NCI-H460 (cell line): ENCODE results near the gene NAT14. TPM values are rescaled to one million over a fixed set of nuclear protein-coding genes. Genes with fewer than 3 reads are reported as not detected.
"Not testable (repeated sequence)": the region's sequence is repeated elsewhere in the genome, so short reads cannot be mapped to it uniquely, and the experiment has no call there.

Source experiments
- DNase-seq: peaks from one replicate; pipeline ENCODE4 v3.0.0-alpha.2; 2016; ENCODE audit warnings: low read depth; ENCODE audit errors: extremely low read depth
- total RNA-seq: library from RNA; depleted of rRNA; stranded (reverse); fragments of >200 nt; shearing (Covaris generic); gene quantifications from 2 replicates; pipeline ENCODE4 v1.2.3, GENCODE V29; 2014; rRNA removed

Gene NAT14
- total RNA-seq, 1 experiment from 2014 or later = 3.9 TPM

DNA sequence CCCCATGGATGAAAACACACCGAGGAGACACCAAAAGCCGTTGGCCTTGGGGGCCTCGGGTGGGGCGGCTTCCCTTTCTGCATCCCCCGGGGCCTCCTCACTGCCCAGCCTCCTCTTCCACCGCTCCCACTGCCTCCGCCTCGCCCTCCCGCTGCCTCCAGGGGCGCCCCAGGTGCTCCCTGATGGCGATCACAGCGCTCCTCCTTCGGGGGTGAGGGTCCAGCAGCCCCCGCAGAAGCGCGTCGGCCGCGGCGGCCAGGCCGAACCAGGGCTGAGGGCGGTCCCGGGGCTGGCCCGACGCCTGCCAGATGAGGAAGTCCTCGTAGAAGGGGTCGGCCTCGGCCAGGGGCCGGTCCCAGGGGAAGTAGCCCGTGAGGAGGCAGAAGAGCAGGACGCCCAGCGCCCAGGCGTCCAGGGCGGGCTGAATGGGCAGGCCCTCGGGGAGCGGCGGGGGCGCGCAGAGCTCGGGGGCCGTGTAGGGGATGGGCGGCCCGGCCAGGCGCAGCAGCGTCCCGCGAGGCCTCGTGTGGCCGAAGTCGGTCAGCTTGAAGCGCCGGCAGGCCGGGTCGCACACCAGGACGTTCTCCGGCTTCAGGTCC, 44.7 kb downstream of the NAT14 start:
- no peak for DNase-seq

DNA sequence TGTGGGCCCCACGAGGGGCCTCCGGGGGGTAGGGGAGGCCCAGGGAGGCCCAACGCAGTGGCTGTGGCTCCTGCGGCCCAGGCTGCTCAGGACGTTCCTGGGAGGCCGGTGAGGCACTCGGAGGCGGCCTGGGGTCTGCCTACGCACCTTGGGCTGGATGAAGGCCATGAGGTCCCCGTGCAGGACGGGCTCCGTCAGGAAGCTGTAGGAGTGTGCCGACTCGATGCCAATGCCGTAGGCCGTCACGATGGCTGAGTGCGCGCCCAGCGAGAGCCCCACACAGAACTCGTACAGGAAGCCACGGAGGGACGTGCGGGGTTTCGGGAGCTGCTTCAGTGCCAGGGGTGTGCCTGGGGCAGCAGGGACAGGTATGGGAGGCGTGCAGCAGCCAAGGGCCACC, 46.0 kb downstream of the NAT14 start:
- DNase-seq = no peak

DNA sequence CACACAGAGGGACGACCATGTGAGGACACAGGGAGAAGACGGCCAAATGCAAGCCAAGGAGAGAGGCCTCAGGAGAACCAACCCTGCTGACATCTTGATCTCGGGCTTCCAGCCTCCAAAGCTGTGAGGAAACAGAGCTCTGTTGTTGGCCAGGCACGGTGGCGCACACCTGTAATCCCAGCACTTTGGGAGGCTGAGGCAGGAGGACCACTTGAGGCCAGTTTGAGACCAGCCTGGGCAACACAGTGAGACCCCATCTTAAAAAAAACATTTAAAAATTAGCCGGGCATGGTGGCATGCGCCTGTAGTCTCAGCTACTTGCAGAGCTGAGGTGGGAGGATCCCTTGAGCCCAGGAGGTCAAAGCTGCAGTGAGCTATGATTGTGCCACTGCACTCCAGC, 49.3 kb downstream of the NAT14 start:
- DNase-seq = not testable (repeated sequence)

DNA sequence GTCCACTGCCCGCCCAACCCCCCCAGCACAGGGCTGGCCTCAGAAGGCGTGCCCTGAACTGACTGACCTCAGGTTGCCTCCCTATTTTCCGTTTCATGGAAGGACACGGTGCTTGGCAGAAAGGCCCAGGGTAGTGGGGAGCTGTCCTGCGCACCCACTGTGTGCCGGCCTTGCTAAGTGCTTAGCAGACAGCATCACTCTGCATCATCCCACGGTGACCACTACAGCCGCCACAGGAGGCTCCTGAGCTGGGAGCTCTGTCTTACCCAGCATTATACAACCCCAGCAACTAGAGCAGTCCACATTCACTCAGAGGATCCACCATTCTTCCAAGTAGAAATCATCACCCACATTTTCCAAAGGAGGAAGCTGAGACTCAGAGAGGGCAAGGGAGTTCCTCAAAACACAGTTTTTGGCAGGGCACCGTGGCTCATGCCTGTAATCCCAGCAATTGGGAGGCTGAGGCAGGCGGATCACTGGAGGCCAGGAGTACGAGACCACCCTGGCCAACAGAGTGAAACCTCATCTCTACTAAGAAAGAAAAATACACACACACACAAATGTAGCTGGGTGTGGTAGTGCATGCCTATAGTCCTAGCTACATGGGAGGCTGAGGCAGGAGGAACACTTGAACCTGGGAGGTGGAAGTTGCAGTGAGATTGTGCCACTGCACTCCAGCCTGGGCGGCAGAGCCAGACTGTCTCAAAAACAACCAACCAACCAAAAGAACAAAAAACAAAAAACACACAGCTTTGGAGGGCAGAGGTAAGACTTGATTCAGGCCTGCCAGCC, 50.4 kb downstream of the NAT14 start:
- DNase-seq = no peak

DNA sequence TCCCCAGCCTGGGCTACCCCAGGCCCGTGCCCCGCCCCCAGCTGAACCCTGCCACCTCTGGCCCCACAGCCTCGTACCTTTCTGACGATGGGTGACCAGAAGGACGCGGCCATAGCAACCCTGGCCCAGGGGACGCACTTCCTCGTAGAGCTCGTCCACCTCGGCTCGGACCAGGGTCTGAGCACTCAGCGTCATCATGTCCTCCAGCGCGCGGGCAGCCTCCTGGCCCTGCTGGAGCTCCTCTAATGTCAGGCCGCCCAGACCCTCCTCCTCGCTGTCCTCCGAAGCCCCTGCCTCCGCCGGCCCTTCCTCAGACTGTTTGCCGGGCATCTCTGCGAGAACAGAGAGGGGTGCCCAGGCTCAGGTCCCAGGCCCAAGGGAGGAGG, 51.0 kb downstream of the NAT14 start:
- DNase-seq = no peak

DNA sequence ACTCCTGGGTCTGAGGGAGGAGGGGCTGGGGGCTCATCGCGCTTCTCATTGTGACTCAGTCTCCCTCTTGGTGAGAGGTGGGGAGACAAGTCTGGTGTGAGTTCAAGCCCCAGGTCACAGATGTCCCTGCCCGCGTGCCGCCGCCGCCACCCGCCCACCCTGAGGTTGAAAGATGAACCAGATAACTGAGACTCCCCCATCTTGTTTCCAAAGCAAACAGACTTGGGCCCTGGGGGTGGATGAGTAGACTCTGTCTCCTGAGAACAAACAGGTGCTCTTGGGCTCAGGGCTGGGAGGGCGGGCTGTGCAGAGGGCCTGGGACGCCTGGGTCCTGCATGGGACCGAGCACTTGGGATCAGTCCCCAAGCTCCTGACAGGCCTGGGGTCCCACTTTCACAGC, 51.4 kb downstream of the NAT14 start:
- no peak for DNase-seq

Other genes with a start within 250 kb of the NAT14 start
- 32.6 and 33.6 TPM in 2 replicates for gene PPP6R1, start 226.2 kb upstream of the NAT14 start, total RNA-seq
- 33.4 and 37.1 TPM in 2 replicates for gene HSPBP1, start 205.1 kb upstream of the NAT14 start, total RNA-seq
- 3.8 and 5.7 TPM in 2 replicates for gene BRSK1, start 201.2 kb upstream of the NAT14 start, total RNA-seq
- not detected in 2 replicates for gene TMEM150B, start 159.8 kb upstream of the NAT14 start, total RNA-seq
- 5.1 and 7.9 TPM in 2 replicates for gene KMT5C, start 145.3 kb upstream of the NAT14 start, total RNA-seq
- gene COX6B2, start 130.5 kb upstream of the NAT14 start, total RNA-seq = not detected in 2 replicates
- not detected in 2 replicates for gene GARIN5B, start 121.9 kb upstream of the NAT14 start, total RNA-seq
- 0.32 and 0.84 TPM in 2 replicates for gene IL11, start 114.7 kb upstream of the NAT14 start, total RNA-seq
- not detected in 2 replicates for gene TMEM190, start 108.4 kb upstream of the NAT14 start, total RNA-seq
- gene TMEM238, start 100.9 kb upstream of the NAT14 start, total RNA-seq = 0.97 and 2.0 TPM in 2 replicates
- gene RPL28, start 99.3 kb upstream of the NAT14 start, total RNA-seq = 426 and 465 TPM in 2 replicates
- 369 and 378 TPM in 2 replicates for gene UBE2S, start 77.4 kb upstream of the NAT14 start, total RNA-seq
- gene SHISA7, start 41.9 kb upstream of the NAT14 start, total RNA-seq = not detected in 2 replicates
- gene ISOC2, start 23.5 kb upstream of the NAT14 start, total RNA-seq = 33.9 and 39.6 TPM in 2 replicates
- gene C19orf85, start 20.4 kb upstream of the NAT14 start, total RNA-seq = not detected in 2 replicates
- 2.1 and 6.1 TPM in 2 replicates for gene ZNF628, start 8.6 kb upstream of the NAT14 start, total RNA-seq
- gene SSC5D, start 3.2 kb downstream of the NAT14 start, total RNA-seq = 0.07 TPM in 1 of 2 replicates, not detected in the other
- gene SBK2, start 51.9 kb downstream of the NAT14 start, total RNA-seq = not detected in 2 replicates
- gene SBK3, start 60.4 kb downstream of the NAT14 start, total RNA-seq = 0.32 TPM in 1 of 2 replicates, not detected in the other
- 2.1 and 3.2 TPM in 2 replicates for gene ZNF579, start 95.7 kb downstream of the NAT14 start, total RNA-seq
- 3.6 and 5.0 TPM in 2 replicates for gene FIZ1, start 114.3 kb downstream of the NAT14 start, total RNA-seq
- gene ZNF524, start 115.1 kb downstream of the NAT14 start, total RNA-seq = 15.9 and 16.5 TPM in 2 replicates
- 1.1 and 1.3 TPM in 2 replicates for gene ZNF865, start 120.5 kb downstream of the NAT14 start, total RNA-seq
- gene ZNF784, start 139.4 kb downstream of the NAT14 start, total RNA-seq = 2.1 and 2.2 TPM in 2 replicates
- gene ZNF580, start 155.8 kb downstream of the NAT14 start, total RNA-seq = 8.9 and 13.6 TPM in 2 replicates
- 12.3 and 13.6 TPM in 2 replicates for gene ZNF581, start 158.5 kb downstream of the NAT14 start, total RNA-seq
- 1.9 and 2.3 TPM in 2 replicates for gene CCDC106, start 163.0 kb downstream of the NAT14 start, total RNA-seq
- gene U2AF2, start 169.8 kb downstream of the NAT14 start, total RNA-seq = 68.3 and 72.4 TPM in 2 replicates
- 32.8 and 35.9 TPM in 2 replicates for gene EPN1, start 190.0 kb downstream of the NAT14 start, total RNA-seq